Suprapubic skin (tissue), 4 donors: Measurements from ENCODE around the gene UTP14C.

Experiments used
- EP300 ChIP-seq: sonication (generic); formaldehyde crosslinking; IDR thresholded peaks from one replicate; pipeline ENCODE4 v1.6.1; 2017; ENCODE audit warnings: antibody characterized with exemption
- POLR2A ChIP-seq, 2 donors: fragments of 450-650 bp; IDR thresholded peaks; one replicate each; pipeline ENCODE4 v1.6.1; 2017; ENCODE audit warnings: antibody characterized with exemption in 2 of 2, mild to moderate bottlenecking in 2 of 2, moderate library complexity in 2 of 2
- POLR2AphosphoS5 ChIP-seq, 3 donors: sonication (generic); formaldehyde crosslinking; IDR thresholded peaks; one replicate each; pipeline ENCODE4 v1.6.1; 2017; ENCODE audit warnings: antibody characterized with exemption in 3 of 3
- TF ChIP-seq, protein P1 (sequence below), 2 donors: fragments of 200-600 bp in 1 of 2; fragments of 450-650 bp in 1 of 2; sonication (generic) in 1 of 2; IDR thresholded peaks; one replicate each; pipeline ENCODE4 v1.5.1; 2016 to 2019; ENCODE audit warnings: antibody characterized with exemption in 2 of 2, mild to moderate bottlenecking in 1 of 2, moderate library complexity in 1 of 2

DNA sequence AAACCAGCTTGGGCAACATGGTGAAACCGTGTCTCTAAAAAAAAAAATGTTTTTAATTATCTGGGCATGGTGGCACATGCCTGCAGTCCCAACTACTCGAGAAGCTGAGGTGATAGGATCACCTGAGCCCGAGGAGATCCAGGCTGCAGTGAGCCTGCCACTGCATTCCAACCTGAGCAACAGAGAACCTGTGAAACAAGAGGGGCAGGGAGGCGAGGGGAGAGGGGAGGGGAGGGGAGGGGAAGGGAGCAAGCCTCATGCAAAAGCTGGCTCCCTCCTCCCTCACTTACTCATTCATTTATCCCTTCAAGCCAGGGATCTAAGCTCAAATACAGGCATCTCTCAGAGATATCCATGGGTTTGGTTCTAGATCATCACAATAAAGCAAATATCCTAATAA is 22.1 kb upstream of the UTP14C start:
- TF ChIP-seq, protein P1, sequence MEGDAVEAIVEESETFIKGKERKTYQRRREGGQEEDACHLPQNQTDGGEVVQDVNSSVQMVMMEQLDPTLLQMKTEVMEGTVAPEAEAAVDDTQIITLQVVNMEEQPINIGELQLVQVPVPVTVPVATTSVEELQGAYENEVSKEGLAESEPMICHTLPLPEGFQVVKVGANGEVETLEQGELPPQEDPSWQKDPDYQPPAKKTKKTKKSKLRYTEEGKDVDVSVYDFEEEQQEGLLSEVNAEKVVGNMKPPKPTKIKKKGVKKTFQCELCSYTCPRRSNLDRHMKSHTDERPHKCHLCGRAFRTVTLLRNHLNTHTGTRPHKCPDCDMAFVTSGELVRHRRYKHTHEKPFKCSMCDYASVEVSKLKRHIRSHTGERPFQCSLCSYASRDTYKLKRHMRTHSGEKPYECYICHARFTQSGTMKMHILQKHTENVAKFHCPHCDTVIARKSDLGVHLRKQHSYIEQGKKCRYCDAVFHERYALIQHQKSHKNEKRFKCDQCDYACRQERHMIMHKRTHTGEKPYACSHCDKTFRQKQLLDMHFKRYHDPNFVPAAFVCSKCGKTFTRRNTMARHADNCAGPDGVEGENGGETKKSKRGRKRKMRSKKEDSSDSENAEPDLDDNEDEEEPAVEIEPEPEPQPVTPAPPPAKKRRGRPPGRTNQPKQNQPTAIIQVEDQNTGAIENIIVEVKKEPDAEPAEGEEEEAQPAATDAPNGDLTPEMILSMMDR (IDR thresholded peaks at IDR 0.05), result no peak
- TF ChIP-seq EP300 (no peak), POLR2AphosphoS5 (IDR thresholded peaks at IDR 0.05) (no peak), POLR2A (IDR thresholded peaks at IDR 0.05) (no peak)
